Activated CD4-positive, alpha-beta memory T cell treated with anti-CD3 and anti-CD28 coated beads for 36 hours (primary cell): ENCODE measurements around the gene ATF7IP. TPM values are rescaled to one million over a fixed set of nuclear protein-coding genes. Genes with fewer than 3 reads are reported as not detected.
A peak's percentile ranks its signal among the peaks of the same experiment; 100 is the strongest.

Experiments
- CTCF ChIA-PET: fragments of 350-600 bp; sonication (Branson Sonifier 250); formaldehyde crosslinking; loops from one replicate; lab custom pipeline; 2021; ENCODE audit warnings: antibody characterized with exemption, inconsistent platforms; lab: Charles Lee
- POLR2A ChIA-PET: fragments of 350-600 bp; sonication (Branson Sonifier 250); formaldehyde crosslinking; loops from one replicate; lab custom pipeline; 2021; ENCODE audit warnings: antibody characterized with exemption; lab: Charles Lee
- DNase-seq: peaks from one replicate; pipeline ENCODE4 v3.0.0-alpha.2; 2020
- H3K27ac Mint-ChIP-seq: one replicate; pipeline ENCODE4 v1.8.0; 2021; ENCODE audit warnings: mixed read lengths
- H3K27me3 Mint-ChIP-seq: one replicate; pipeline ENCODE4 v1.8.0; 2021; ENCODE audit warnings: mixed read lengths
- H3K36me3 Mint-ChIP-seq: one replicate; pipeline ENCODE4 v1.8.0; 2021; ENCODE audit warnings: mixed read lengths
- H3K4me1 Mint-ChIP-seq: one replicate; pipeline ENCODE4 v1.8.0; 2021; ENCODE audit warnings: low read depth, mixed read lengths
- H3K4me3 Mint-ChIP-seq: one replicate; pipeline ENCODE4 v1.8.0; 2021; ENCODE audit warnings: mild to moderate bottlenecking, mixed read lengths
- H3K9me3 Mint-ChIP-seq: one replicate; pipeline ENCODE4 v1.8.0; 2021; ENCODE audit warnings: mixed read lengths
- intact Hi-C: fragments of 100-400 bp; cut with micrococcal nuclease; formaldehyde crosslinking; loops from one replicate; pipeline ENCODE4 v1.15.1; 2023
- total RNA-seq, 2 experiments: library from RNA; stranded (reverse); gene quantifications; one replicate each; pipeline ENCODE4 v1.2.3, GENCODE V29; 2021

The ATF7IP gene
- total RNA-seq, 2 experiments from 2014 or later = 93.0 to 94.1 TPM

DNA sequence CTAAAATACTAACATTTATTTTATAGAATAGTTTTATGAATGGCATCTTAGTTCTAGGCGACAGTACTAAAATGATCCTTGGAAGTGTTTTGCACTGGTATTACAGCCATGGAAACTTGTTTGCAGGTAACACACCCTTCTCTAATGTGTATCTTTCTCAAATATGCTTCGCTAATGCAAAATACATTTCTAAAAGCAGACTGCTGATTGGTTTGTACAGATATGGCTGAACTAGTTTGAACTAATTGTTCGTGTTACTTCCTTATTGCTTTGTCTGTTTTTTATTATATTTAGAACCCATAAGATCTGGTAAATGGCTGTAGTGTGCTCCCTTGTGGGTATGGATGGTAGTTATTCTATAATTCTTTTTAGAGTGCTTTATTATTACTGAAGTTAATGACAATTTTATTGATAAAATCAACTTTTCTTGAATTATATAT, 53.0 kb downstream of the ATF7IP start:
- peaks cover 33% of the 10 kb centered on the region for H3K36me3 Mint-ChIP-seq
- intact Hi-C loops = loop anchor here (1.0 kb wide), 2 partner anchors 162 to 180 kb away; no protein-coding TSS in a partner anchor
- H3K27ac Mint-ChIP-seq = peak overlapping the region; percentile 64
- ChIA-PET POLR2A (interaction anchor here (2.5 kb wide), 1 partner anchor 53 kb away, joined by 11 read pairs; the partner anchor contains the start of gene ATF7IP), CTCF (interaction anchor here (0.7 to 2.7 kb wide), 10 partner anchors 10 to 180 kb away, joined by 3 to 28 read pairs (median 4); partner anchors contain the start of gene ATF7IP)
- H3K4me3 Mint-ChIP-seq = no peak overlapping the region
- DNase-seq = no peak
- H3K27me3 Mint-ChIP-seq = no peaks in the 10 kb centered on the region
- peaks cover 28% of the 10 kb centered on the region for H3K9me3 Mint-ChIP-seq
- peaks cover 64% of the 10 kb centered on the region for H3K4me1 Mint-ChIP-seq

DNA sequence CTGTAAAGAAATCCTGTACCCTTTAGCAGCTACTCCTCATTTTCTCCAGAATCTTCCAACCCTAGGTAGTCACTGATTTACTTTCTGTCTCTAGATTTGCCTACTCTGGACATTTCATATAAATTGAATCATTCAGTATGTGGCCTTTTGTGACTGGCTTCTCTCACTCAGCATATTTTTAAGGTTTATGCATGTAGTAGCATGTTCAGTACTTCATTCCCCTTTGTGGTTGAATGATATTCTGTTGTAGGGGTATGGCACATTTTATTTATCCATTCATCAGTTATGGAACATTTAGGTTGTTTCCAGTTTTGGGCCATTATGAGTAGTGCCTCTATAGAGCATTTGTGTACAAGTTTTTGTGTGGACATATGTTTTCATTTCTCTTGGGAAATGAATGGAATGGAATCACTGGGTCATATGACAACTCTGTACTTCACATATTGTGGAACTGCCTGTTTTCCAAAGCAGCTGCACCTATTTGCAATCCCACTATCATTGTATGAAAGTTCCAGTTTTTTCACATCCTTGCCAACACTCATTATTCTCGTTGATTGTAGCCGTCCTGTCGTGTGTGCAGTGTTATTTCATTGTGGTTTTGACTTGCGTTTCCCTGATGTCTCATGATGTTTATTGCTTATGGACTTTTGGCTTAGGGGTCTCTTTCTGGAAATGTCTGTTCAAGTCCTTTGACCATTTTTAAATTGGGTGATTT, 57.2 kb downstream of the ATF7IP start:
- Mint-ChIP-seq H3K36me3 (peaks cover 61% of the 10 kb centered on the region), H3K4me3 (no peak overlapping the region), H3K27me3 (no peaks in the 10 kb centered on the region), H3K4me1 (peaks cover 70% of the 10 kb centered on the region), H3K27ac (peak overlapping the region; percentile 34), H3K9me3 (peaks cover 32% of the 10 kb centered on the region)
- no peak for DNase-seq
- intact Hi-C loops = no loop called here
- CTCF ChIA-PET = interaction anchor here (0.6 to 1.8 kb wide), 3 partner anchors 54 to 165 kb away, joined by 3 to 5 read pairs (median 4); partner anchors contain the start of gene ATF7IP
- POLR2A ChIA-PET = interaction anchor here (0.9 kb wide), 1 partner anchor 38 kb away, joined by 3 read pairs; no protein-coding TSS in a partner anchor

DNA sequence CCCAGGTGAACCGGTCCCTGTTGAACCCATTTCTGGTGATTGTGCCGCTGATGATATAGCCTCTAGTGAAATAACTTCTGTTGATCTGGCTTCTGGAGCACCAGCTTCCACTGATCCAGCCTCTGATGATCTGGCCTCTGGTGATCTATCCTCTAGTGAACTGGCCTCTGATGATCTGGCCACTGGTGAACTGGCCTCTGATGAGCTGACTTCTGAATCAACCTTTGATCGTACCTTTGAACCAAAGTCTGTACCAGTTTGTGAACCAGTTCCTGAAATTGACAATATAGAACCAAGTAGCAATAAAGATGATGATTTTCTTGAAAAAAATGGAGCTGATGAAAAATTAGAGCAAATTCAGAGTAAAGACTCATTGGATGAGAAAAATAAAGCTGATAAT, 59.1 kb downstream of the ATF7IP start:
- Mint-ChIP-seq H3K27me3 (no peaks in the 10 kb centered on the region), H3K4me1 (peaks cover 81% of the 10 kb centered on the region), H3K9me3 (peaks cover 32% of the 10 kb centered on the region), H3K27ac (no peak overlapping the region), H3K4me3 (no peak overlapping the region), H3K36me3 (peaks cover 71% of the 10 kb centered on the region)
- ChIA-PET CTCF (interaction anchor here (1.0 kb wide), 1 partner anchor 12 kb away, joined by 3 read pairs; no protein-coding TSS in a partner anchor), POLR2A (no interaction called here)
- DNase-seq = no peak
- intact Hi-C loops = no loop called here

DNA sequence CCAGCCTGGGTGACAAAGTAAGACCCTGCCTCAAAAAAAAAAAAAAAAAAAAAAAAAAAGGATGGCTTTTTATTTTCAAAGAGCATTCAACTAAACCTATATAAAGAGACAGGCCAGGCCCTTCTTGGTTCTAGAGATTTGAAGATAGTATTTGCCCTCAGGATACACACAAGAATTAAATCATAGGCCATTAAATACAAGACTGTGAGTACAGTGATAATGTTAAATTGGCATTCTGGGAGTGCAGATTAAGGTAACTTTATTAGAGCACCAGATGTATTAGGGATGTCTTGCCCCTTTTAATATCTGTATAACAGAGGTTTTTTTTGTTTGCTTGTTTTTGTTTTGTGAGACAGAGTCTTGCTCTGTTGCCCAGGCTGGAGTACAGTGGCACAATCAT, 61.3 kb downstream of the ATF7IP start:
- no peaks in the 10 kb centered on the region for H3K27me3 Mint-ChIP-seq
- peak overlapping the region; percentile 28 for H3K27ac Mint-ChIP-seq
- DNase-seq = no peak
- intact Hi-C loops = no loop called here
- peaks cover 67% of the 10 kb centered on the region for H3K36me3 Mint-ChIP-seq
- peaks cover 22% of the 10 kb centered on the region for H3K9me3 Mint-ChIP-seq
- H3K4me3 Mint-ChIP-seq = no peak overlapping the region
- H3K4me1 Mint-ChIP-seq = peaks cover 81% of the 10 kb centered on the region
- POLR2A ChIA-PET = no interaction called here
- CTCF ChIA-PET = interaction anchor here (0.7 kb wide), 1 partner anchor 27 kb away, joined by 3 read pairs; no protein-coding TSS in a partner anchor

DNA sequence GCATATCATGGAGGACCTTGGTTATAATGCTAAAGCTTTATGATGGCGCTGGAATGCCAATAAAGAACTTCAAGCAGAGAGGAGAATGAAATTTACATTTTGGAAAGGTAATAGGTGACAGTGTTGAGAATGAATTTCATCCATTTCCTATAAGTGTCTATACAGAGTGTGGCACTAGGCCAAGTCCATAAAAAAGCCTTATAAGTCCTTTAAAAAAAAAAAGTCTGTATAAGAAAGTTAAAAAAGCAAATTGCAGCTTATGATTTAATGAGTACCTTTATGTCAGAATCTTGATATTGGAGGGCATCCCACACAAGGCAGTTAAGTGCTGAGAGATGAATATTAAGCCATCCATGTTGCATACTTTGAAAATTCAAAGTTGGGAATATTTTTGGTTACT, 62.4 kb downstream of the ATF7IP start:
- Mint-ChIP-seq H3K27ac (peak overlapping the region; percentile 11), H3K4me1 (peaks cover 76% of the 10 kb centered on the region), H3K4me3 (no peak overlapping the region), H3K36me3 (peaks cover 60% of the 10 kb centered on the region), H3K27me3 (no peaks in the 10 kb centered on the region), H3K9me3 (peaks cover 12% of the 10 kb centered on the region)
- ChIA-PET CTCF (interaction anchor here (1.0 kb wide), 1 partner anchor 10 kb away, joined by 3 read pairs; no protein-coding TSS in a partner anchor), POLR2A (no interaction called here)
- intact Hi-C loops = no loop called here
- no peak for DNase-seq

DNA sequence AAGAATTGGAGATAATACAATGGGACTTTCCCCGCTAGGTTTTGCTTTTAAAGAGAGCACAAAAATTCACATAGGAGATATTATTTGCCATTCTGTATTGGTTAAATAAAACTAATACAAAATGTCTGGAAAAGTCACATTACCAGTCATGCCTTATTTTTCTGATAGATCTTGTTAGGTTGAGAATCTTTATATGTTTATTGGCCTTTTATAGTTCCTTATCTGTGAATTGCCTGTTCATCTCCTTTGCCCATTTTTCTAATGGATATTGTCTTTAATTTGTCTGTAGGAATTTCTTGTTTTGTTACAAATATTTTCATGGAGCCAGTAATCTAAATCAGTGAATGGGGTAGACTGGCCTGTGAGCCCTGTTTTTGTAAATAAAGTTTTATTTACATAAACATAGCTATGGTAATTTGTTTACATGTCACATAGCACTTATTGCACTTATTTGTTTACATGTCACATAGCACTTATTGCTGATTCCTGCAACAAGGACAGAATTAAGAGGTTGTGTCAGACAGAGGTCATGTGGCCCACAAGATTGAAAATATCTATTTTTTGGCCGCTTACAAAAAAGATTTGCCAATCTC, 65.0 kb downstream of the ATF7IP start:
- intact Hi-C loops = no loop called here
- DNase-seq = no peak
- H3K4me3 Mint-ChIP-seq = no peak overlapping the region
- ChIA-PET POLR2A (no interaction called here), CTCF (no interaction called here)
- H3K27ac Mint-ChIP-seq = no peak overlapping the region
- H3K36me3 Mint-ChIP-seq = peaks cover 49% of the 10 kb centered on the region
- peaks cover 63% of the 10 kb centered on the region for H3K4me1 Mint-ChIP-seq
- H3K27me3 Mint-ChIP-seq = no peaks in the 10 kb centered on the region
- peaks cover 7% of the 10 kb centered on the region for H3K9me3 Mint-ChIP-seq

DNA sequence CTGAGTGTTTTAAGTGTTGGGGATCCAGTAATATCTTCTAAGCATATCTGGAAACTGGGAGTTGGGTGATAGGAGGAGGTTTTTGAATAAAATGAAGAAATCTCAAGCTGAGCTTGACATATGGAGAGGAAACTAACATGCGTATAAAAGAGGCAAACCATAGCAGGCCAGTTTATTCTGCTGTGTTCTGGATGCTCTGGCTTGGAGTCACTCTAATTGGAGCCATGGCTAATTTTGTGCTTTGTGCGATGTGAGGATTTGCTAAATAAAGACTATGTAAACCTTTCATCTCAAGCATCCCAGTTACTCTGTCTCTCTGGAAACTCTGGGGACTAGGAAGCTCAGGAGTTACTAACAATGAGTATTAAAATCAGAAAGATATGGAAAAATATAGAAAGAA, 66.5 kb downstream of the ATF7IP start:
- H3K27ac Mint-ChIP-seq = peak overlapping the region; percentile 49
- intact Hi-C loops = no loop called here
- H3K27me3 Mint-ChIP-seq = no peaks in the 10 kb centered on the region
- POLR2A ChIA-PET = no interaction called here
- DNase-seq = no peak
- H3K4me3 Mint-ChIP-seq = no peak overlapping the region
- H3K9me3 Mint-ChIP-seq = peaks cover 7% of the 10 kb centered on the region
- CTCF ChIA-PET = interaction anchor here (0.6 kb wide), 1 partner anchor 24 kb away, joined by 3 read pairs; no protein-coding TSS in a partner anchor
- H3K36me3 Mint-ChIP-seq = peaks cover 51% of the 10 kb centered on the region
- H3K4me1 Mint-ChIP-seq = peaks cover 60% of the 10 kb centered on the region

DNA sequence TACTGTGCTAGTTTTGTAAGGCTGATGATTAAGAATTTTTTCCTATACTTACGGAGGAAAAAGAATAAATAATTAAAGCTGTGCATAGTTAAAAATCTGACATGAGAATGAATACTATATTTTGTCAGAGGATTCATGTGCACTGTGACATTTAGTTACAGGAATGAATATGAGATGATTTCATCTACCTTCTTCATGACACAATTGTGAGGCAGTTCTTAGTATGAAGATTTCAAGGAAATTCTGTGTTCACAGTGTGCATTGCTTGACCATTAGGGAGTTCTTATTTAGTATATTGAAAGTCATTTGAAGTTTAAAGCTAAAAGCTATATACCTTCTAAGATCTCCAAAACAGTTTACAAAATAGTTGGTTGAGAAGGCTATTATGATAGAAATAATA, 70.1 kb downstream of the ATF7IP start:
- no peak for DNase-seq
- peaks cover 31% of the 10 kb centered on the region for H3K4me1 Mint-ChIP-seq
- ChIA-PET POLR2A (interaction anchor here (0.9 kb wide), 1 partner anchor 33 kb away, joined by 6 read pairs; no protein-coding TSS in a partner anchor), CTCF (interaction anchor here (1.1 to 1.5 kb wide), 2 partner anchors 17 to 19 kb away, joined by 3 to 7 read pairs; no protein-coding TSS in a partner anchor)
- H3K4me3 Mint-ChIP-seq = no peak overlapping the region
- H3K36me3 Mint-ChIP-seq = peaks cover 48% of the 10 kb centered on the region
- no peak overlapping the region for H3K27ac Mint-ChIP-seq
- no peaks in the 10 kb centered on the region for H3K27me3 Mint-ChIP-seq
- no peaks in the 10 kb centered on the region for H3K9me3 Mint-ChIP-seq
- intact Hi-C loops = no loop called here

DNA sequence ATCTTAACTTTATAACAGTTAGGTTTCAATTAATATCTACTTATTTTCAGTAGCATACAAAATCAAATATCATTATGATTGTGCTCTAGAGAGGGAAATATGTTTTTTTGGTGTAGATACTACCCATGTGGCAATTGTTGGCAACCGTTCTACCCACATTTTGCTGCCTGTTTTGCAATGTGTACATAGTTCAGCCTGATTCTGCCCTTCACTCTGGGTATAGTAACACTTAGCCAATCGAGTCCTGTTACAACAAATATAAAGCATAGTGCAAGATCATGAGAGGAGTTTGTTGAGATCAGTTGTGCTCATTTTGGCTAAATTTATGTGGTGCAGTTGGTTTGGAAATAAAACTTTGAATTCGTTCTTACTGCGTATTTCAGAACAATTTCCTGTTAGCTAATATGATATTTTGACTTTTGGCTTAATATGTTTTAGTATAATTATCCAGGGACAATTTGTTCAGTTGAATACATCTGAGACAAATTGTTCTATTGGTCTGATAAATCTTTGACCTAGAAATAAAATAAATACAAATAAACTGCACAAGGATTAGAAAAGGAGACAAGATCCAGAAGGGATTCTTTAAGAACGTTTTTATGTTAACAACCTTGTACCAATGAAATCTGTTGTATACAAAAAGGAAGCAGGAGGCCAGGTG, 76.9 kb downstream of the ATF7IP start:
- Mint-ChIP-seq H3K27me3 (no peaks in the 10 kb centered on the region), H3K4me3 (no peak overlapping the region)
- intact Hi-C loops = no loop called here

DNA sequence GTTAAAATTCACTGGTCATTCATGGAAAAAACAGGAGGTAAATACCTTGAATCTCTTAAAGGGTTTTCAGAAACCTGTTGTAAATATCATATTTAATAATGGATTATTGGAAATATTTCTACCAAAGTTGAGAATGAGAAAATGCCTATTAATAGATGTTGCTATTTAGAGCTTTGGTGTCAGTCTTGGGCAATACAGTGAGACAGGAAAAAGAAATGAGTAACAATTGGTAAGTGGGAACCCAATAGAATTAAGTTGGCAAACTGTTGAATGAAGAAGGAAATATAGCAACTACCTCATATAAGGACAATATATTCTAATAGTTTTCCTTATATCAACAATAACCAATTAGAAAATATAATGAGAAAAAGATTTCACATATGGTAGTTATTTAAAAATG, 78.0 kb downstream of the ATF7IP start:
- Mint-ChIP-seq H3K4me1 (peaks cover 28% of the 10 kb centered on the region), H3K36me3 (peaks cover 64% of the 10 kb centered on the region), H3K27me3 (no peaks in the 10 kb centered on the region), H3K27ac (peak overlapping the region; percentile 23), H3K9me3 (no peaks in the 10 kb centered on the region), H3K4me3 (no peak overlapping the region)
- ChIA-PET POLR2A (no interaction called here), CTCF (no interaction called here)
- intact Hi-C loops = no loop called here
- DNase-seq = no peak

More for the DNA sequence above, 76.9 kb downstream of the ATF7IP start:
- Mint-ChIP-seq H3K27ac (no peak overlapping the region), H3K4me1 (peaks cover 21% of the 10 kb centered on the region), H3K36me3 (peaks cover 59% of the 10 kb centered on the region), H3K9me3 (no peaks in the 10 kb centered on the region)
- ChIA-PET POLR2A (no interaction called here), CTCF (no interaction called here)
- DNase-seq = no peak

DNA sequence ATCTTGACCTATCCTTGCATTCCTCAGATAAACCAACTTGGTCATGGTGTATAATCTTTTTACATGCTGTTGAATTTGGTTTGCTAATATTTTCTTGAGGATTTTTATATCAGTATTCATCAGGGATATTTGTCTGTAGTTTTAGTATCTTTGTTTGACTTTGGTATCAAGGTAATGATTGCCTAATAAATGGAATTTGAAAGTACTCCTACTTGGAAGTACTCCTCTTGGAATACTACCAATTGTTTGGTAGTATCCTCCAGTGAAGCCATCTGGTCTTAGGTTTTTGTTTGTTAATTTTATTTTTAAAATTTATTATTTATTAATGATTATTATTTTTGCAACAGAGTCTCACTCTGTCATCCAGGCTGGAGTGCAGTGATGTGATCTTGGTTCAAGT, 85.0 kb downstream of the ATF7IP start:
- Mint-ChIP-seq H3K27me3 (no peaks in the 10 kb centered on the region), H3K4me3 (no peak overlapping the region), H3K4me1 (peaks cover 61% of the 10 kb centered on the region), H3K27ac (no peak overlapping the region), H3K9me3 (no peaks in the 10 kb centered on the region), H3K36me3 (peaks cover 76% of the 10 kb centered on the region)
- ChIA-PET POLR2A (no interaction called here), CTCF (no interaction called here)
- intact Hi-C loops = no loop called here
- no peak for DNase-seq
